ENCODE results near the gene PAK5.
"Not testable (repeated sequence)": the region's sequence is repeated elsewhere in the genome, so short reads cannot be mapped to it uniquely, and the experiment has no call there.

The PAK5 gene

DNA sequence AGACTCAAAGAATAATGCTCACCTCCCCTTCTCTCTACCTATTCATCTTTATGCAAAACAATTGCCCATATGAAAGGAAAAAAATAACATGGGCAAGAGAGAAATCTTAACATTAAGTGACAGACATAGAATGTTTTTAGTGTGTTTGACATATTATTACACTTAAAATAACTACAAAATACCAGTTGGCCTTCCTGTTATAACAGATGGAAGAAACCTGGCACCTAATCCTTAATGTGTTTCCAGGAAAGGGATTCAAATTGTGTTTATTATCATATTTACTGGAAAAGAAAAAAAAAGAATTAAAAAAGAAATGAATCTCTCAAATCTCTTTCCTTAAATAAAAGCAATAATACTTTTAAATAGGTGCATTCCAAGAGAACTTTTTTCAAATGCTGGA, 165.9 kb downstream of the PAK5 start:
- no peak for DNase-seq

DNA sequence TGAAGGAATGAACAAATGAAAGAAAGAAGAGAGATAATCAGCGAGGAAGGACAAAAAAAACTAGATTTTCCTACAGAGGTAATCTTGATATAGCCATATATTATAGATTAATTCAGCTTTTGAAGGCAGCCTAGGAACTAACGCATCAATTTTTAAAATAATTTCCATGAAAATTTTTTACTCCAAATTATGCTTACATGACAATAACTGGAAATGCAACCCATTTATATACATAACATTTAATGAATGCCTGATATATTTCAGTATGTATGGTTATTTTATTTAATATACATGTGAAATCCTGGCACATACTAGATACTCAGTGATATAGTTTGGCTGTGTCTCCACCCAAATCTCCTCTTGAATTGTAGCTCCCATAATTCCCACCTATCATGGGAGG, 166.8 kb downstream of the PAK5 start:
- no peak for DNase-seq

DNA sequence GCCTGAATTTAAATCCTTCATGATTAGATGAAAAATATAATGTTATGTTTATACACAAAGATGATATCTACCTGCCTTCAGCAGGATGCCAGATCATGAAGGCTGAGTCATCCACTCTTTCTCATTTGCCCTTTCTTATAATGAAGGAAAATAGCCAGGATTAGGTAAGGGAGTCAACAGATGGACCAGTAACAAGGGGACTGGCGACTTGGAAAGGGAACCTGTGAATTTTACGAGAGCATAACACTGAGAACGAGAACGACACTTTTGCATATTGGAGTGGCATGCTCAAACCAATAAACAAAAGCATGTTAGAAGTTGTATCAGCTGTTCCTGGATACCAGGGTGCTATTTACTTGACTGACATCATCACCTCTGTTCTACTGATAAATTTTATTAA, 170.5 kb downstream of the PAK5 start:
- DNase-seq: no peak

DNA sequence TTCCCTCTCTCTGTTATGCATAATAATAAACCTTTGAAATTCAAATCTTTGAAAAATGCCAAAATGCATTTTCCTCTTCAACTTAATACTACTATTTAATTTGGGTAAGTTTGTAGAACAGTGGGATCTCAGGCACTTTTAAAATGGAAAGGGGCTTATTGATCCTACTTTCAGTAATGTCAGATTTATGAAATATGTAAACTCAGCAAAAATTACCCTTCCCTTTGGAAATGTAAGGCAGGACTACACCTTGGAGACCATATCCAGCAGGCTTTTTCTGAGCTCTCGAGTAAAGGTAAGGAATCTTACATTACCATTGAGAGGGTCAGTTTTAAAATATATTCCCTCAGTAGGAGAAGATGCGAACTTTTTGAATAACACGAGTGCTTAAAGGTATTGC, 175.5 kb downstream of the PAK5 start:
- DNase-seq: no peak

DNA sequence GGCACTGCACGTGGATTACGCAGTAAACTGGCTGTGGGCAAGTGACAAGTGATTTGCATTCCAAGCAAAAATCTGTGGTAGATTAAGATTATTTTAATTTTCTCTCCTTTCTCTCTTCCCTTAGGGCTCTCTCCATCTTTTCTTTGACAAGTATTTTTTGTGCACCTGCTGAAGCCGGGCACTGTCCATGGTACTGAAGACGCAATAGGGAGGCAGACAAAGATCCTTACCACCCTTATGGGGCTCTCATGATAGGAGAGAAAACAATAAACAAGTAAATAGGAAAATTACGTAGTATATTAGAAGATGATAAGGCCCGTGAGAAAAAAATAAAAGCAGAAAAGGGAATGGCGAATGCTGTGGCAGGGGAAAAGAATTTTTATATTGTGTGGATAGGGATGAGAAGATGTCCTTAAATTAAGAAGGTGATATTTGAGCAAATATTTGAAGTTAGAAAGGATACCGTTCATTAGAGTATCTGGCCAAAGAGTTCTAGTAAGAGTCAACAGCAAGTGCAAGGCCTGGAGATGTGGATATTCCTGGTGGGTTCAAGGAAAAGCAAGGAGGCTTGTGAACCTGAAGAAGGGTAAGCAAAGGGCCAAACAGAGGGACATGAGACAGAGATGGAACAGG, 178.5 kb downstream of the PAK5 start:
- no peak for DNase-seq

DNA sequence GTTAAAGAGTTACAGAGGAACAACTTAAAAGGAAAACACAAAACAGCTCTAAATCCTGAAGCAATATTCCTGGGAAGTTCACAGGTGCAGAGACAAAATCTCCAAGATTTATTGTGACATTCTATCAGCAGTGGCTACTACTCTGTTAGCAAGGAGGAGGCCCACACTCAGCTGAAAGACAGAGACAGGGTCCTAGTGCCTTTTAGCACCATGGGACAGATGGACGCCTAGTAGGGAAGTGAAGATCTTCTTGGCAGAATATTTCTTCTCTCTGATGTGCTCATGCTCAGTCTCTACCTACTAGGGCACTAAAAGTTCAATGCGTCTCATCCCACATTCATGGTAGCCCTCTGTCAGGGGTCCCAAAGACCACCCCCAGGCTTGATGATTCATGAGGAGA, 191.1 kb downstream of the PAK5 start:
- DNase-seq: no peak

DNA sequence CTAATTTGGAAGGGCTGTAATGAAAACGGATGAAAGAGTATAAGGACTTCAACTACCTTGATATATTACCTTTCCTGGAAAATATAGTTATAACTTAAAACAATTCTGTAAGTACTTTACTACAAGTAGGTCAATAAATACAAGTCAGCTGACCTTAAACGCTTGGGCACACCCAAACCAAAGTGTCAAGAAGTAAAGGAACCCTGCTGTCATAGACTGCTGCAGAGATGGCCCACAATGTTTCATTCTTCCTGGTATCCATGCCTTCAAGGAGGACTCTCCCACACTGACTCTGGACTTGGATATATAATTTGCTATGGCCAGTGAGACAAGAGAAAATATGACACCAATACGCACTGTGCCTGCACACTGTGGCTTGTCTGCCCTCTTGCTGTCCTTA, 192.5 kb downstream of the PAK5 start:
- no peak for DNase-seq

DNA sequence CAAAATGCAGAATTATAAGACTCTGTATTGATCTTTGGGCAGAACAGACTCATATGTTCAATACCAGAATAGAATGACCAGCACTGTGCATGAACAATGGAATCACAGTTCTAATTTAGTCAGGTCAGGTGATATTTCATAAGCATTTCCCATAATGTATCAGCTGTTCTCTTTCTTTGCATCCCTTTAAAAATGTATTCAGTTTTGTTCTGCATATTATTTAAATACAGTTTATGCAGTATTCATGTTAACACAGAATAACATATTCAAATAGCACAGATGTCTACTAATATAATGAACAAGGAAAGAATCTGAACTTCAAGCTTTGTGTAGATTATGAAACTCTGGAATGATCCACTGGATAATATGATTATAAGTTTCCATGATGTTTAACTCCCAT, 196.0 kb downstream of the PAK5 start:
- no peak for DNase-seq

DNA sequence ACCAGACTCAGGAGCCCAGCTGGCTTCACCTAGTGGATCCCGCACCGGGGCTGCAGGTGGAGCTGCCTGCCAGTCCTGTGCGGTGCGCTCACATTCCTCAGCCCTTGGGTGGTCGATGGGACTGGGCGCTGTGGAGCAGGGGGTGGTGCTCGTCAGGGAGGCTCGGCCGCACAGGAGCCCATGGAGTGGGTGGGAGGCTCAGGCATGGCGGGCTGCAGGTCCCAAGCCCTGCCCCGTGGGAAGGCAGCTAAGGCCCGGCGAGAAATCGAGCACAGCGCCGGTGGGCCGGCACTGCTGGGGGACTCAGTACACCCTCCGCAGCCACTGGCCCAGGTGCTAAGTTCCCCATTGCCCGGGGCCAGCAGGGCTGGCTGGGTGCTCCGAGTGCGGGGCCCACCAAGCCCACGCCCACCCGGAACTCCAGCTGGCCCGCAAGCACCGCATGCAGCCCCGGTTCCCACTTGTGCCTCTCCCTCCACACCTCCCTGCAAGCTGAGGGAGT, 197.3 kb downstream of the PAK5 start:
- DNase-seq: not testable (repeated sequence)

DNA sequence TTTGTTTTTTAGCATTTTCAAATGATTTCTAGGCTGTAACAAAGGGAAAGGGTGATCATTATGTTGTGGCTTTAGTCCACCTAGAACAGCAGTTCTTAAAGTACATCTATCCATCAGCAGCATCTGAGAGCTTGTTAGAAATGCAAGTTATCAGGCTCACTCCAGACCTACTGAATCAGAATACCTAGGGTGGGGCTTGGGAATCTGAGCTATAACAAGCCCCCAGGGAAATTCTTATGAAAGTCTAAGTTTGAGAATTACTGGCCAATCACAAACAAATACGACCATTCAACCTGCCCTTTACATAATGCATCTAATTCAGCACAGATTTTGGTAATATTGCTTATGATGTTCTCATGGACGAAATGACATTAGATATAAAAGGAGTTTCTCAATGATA, 201.0 kb downstream of the PAK5 start:
- no peak for DNase-seq

DNA sequence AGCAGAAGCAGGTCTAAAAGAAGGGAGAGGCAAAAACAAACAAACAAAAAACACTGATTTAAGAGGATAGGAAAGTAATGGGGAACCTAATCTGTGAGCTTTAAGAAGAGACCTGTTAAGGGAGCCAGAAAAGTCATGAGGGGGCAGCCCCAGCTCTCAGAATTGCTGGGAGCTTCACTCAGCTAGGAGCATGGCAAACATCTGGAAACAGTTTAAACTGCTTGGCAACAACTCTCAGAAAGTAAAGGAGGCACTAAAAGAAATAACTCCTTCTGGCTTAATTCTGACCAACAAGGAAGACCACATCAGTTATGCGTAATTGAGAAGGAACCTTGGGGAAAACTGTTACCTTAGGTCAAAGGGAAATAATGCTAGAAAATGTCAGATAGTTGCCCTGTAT, 203.1 kb downstream of the PAK5 start:
- no peak for DNase-seq

DNA sequence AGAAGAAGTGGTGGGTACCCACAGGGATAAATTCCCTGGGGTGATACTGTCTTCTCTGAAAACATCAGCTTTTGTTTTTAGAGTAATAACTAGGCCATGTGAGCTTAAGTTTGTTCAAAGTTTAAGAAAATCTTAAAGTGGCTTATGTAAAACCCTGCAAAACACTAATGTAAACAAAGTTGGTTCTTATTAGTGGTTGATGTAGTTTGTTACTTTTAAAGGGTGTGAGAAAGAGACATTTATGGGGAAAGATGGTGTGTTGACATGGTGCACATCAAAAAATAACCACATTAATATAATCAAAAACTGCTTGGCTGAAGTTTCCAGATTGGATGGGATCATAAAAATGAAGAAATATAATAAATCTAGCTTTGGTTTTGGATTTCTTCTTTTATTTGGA, 204.5 kb downstream of the PAK5 start:
- DNase-seq: no peak

DNA sequence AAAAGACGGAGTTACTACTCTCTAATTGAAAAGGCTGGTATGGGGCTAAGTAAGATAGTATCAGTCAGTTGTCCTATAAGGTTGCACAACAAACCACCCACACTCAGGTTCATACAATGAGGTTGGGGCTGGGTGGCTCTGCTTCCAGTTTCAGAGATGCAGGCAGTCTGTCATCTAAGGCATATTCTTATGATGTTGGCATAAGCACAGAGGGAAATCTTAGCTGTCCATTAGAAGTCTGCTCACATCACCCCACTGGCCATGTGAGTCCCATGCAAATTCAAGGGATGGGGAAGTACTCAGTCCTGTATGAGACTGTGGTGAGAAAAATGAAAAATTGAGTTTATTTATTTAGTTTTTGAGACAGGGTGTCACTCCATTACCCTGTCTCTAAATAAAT, 205.9 kb downstream of the PAK5 start:
- no peak for DNase-seq

DNA sequence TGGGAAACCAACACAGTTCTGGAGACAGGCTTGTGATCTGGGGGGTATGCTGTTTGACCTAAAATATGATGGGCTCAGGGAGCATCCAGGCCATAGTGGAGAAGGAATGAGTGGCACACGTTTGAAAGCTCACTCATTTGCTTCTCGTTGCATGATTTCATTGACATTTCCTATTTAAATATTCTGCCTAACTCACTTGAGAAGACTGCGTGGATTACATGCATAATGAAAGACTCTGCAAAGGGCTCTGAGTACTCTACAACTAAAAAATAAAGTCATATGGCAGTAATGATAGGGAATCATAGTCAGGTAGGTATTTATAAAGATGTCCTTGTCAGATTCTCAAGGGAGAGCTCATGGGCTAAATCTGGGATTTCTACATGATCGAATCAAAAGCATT, 206.6 kb downstream of the PAK5 start:
- DNase-seq: no peak

DNA sequence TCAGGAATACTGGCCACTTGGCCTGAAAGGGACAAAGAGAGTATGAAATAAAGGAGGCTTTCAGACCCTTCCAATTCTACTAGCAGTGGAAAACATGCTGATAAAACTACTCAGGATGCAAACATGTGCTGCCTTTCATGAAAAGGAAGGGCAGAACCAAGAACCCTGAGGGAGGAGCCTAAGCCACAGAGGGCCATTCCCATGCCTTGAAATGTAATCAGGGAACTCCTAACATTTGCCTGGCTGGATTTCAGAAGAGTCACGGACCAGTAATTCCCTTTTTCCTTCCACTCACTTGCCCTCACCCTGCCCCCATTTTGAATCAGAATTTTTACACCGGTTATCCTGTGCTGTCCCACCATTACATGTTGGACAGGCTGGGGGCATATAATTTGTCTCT, 208.3 kb downstream of the PAK5 start:
- no peak for DNase-seq

DNA sequence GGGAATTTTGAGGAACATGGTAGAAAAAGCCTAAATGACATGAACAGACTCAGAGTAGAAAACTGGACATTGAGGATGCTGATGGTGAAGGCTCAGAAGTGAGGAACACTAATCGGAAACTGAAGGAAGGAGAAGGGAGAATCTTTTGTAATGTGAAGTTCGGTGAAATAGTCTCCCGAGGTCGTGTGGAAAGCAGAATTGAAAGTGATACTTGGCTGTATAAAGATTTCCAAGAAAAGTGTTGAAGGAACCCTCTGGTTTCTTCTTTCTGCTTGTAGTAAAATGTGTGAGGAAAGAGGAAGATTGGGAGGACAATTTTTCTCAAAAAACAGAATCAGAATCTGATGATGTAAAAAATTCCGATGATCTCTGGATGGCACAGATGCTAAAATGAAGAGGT, 209.0 kb downstream of the PAK5 start:
- no peak for DNase-seq

DNA sequence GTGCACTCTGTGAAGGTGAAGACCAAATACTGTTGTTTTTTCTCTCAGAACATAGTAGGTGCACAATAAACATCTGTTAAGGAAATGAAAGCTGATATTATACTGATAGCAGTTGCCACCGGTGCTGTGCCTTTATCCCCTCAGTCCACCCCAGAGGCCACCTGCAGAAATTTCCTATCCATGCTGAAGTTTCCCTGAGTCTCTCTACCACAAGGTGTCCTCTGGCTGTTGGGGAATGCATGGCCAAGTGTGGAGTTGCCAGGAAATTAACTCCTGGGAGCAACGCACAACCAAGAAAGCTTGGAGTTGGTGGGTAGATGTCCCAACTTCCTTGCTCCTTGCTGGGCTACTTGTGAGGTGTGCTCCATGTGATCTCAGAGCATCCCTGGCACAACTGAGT, 210.3 kb downstream of the PAK5 start:
- no peak for DNase-seq

DNA sequence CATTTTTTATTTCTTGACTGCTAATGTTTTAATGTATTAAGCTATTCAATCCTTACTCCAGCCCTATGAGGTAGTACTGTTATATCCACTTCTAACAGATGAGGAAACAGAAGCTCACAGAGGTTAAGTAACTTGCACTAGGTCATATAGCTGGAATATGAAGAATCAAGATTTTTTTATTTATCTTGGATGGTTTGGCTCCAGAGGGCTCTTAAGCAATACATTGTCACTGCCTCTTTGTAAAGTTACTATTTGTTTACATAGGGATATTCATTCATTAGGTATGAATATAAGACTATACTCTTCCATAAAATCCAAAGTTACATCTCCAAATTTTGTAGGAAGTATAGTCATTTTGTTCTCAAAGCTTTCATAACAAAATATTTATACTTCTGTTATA, 210.7 kb downstream of the PAK5 start:
- no peak for DNase-seq

DNA sequence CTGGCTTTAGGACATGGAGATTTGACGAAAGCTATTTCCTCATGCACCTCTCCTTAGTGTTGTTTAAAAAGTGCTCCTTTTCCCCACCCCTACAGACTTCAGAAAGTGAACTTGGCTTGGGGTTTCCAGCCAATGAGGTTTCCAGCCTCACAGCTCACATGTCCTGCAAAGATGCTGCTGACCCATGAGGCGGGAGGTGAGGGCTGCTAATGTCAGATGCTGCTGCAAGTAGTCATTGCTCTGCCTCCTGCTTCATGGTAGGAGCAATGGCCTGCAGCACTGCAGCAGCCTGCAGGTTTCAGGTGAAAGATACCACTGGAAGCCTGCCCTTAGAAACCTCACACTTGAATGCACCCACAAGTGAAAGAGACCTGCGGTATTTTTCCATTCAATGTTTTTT, 211.7 kb downstream of the PAK5 start:
- no peak for DNase-seq

DNA sequence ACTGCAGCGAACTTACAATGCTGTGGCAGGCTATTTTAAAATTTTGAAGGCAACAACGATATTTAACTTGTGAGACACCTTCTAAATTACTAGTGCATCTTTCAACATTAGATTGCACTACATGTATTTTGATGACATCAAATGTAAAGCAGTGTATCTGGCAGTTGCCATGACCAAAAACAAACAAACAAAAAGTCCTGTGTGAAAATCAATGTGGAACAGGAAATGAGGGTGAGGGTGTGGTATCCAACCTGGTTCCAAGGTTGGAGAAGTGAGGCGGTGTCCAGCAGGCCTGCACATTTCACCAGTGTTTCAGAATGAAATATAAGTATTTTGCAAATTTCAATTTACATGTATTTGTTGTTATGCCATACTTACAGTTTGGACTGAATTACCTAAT, 212.5 kb downstream of the PAK5 start:
- no peak for DNase-seq

DNA sequence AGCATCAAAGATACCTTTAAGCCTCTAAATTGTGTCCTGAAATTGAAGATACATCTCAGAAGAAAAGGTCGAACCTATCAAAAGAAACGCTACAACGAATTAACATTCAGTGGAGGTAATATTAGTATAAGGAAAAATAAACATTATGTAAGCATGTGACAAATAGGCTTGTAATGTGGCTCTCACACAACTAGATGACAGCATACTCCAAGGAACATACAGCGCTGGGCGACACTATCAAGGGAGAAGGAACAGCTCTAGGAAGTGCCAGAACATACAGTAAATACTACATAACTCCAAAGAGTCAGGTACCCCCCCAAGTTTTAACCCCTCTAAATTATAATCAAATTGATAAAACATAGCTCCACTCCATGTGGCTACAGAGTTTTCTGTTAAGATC, 220.9 kb downstream of the PAK5 start:
- no peak for DNase-seq

DNA sequence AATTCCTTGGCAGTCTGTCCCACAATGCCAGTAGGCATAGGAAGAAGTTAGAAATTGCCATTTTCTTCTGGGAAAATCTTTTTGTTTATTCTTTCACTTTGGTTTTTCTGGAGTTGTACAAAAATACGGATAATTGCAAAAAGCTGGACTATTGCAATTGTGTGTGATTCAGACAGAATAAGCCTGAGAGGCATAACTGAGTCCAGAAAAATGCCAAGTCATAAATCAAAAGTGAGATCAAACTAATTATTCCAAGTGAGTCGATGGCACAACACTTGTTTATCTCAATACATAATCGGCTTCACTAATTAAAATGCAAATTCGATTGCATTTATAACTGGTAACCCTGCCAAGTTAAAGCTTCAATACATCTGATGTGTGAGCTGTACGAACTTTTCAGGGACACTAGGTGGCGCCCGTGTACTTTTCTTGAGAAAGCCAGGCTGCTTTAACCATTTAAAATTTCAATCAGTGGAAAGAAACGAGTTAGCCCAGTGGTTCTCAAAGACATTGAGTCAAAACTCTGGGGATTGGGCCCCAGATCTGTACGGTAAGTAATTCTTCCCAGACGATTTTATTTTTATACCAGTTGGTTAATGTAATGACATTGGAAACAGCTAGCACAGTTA, 221.9 kb downstream of the PAK5 start:
- DNase-seq: peak; percentile 34

DNA sequence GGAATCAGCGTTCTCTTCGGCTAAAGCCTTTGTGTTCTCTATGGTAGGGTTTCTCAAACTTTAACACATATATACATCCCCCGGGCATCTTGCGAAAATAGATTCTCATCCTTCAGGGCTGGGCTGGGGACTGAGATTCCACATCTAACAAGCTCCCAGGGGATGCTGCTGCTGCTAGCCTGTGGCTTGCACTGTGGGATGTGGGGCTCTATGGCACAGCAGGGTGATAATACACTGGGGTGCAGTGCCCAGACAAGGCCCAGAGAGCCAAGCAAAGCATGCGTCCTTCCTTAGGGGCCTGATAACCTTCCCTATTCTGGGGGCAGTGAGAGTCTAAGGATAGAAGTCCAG, 222.4 kb downstream of the PAK5 start:
- no peak for DNase-seq

DNA sequence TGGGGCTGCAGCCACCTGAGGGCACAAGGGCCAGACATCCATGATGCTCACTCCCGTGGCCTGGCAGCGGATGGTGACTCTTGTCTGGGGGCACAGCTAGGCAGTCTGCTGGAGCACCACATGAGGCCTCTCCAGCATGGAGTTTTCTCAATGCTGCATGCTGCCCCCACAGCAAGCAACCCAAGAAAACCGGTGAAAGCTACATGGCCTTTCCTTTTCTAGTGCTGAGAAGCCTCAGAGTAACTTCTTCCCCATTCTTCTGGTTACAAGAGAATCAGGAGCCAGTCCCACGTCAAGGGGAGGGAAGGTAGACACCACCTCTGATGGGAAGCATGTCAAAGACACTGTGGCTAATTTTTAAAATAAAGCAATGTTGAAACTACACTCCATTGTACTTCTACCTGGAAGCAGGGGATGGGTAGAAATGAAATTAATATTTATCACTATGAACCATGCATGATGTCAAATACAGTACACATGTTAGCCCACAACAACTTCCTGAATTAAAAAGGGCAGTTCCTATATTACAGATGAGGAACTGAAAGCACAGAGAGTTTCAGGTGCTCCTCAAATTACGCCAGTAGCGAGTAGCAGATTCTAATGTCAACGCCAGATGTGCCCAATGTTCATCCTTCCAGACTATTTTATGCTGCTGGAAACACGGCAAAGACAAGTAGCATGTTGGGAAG, 223.0 kb downstream of the PAK5 start:
- DNase-seq: no peak

DNA sequence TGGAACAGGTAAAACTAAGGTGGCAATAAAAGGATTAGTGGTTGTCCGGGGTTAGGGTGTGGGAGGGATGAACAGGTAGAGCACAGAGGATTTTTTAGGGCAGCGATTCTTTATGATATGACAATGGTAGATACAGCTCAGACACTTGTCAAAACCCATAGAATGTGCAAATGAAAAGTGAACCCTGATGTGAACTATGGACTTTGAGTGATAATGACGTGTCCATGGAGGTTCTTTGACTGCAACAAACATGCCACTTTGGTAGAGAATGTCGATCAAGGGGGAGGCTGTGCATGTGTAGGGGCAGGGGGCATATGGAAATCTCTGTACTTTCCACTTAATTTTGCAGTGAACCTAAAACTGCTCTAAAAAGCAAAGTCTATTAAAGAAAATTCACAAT, 223.8 kb downstream of the PAK5 start:
- no peak for DNase-seq
